Medulla oblongata (tissue), 1 donor: ENCODE data around the gene TTLL9.

Source experiments
- DNase-seq: peaks from one replicate; pipeline ENCODE4 v3.0.0-alpha.2; 2015; ENCODE audit errors: extremely low spot score

Gene TTLL9

GRCh38 chr20:31879143-31879987 is 8.9 kb downstream of the TTLL9 start:
- peak; percentile 96 for DNase-seq

GRCh38 chr20:31881945-31882344 is 11.5 kb downstream of the TTLL9 start:
- DNase-seq, result no peak

- no peak for DNase-seq
Measured at GRCh38 chr20:31883829-31884228, 13.4 kb downstream of the TTLL9 start.

DNA sequence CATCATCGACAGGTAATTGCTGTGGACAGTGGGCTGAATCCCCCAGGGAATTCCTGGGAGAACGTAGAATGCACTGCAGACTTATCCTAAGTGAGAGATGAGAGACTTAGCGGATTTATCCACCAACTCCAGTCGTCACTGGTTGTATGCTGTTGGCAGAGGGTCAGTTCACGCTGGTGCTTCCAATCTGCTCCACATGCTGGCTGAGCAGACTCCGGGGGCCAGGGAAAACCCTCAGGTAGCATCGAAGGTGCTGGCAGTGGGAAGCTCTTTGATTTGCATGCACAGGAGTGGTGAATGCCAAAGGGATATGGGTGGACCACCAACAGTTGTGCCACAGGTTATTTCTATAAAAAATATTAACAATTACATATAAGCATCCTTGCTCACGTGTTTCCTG is 20.2 kb downstream of the TTLL9 start:
- DNase-seq, result no peak

GRCh38 chr20:31894980-31895675 is 24.7 kb downstream of the TTLL9 start:
- DNase-seq, result peak; percentile 93

DNA sequence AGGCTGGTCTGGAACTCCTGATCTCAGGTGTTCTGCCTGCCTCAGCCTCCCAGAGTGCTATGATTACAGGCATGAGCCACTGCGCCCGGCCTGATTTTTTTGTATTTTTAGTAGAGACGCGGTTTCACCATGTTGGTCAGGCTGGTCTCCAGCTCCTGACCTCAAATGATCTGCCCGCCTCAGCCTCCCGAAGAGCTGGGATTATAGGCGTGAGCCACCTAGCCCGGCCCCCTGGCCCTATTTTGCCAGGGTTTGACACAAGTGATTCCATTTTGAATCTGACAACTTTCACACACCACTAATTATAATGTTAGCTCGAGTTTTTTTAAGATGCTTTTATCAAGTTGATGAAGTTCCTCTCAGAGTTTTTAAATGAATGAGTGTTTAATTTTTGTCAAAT is 25.6 kb downstream of the TTLL9 start:
- no peak for DNase-seq

DNA sequence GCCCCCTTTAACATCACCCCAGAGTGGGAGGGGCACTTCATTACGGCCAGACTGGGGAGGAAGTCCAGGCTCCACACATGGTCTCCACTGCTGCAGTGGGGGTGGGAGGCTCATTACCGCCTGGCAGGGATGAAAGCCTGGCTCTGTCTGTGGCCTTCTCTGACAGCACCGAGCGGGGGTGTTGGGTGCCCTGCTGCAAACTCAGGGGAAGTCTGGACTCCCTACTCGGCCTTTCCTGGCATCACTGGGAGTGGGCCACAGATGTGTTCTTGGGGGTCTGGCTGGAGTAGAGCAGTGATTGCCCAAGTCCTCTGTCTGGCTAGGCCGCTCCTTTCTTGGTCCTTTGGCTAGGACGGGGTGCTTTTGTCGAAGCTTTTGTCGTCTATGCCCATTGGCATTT is 27.1 kb downstream of the TTLL9 start:
- DNase-seq, result peak; percentile 30

- no peak for DNase-seq
Measured at GRCh38 chr20:31901615-31902014, 31.2 kb downstream of the TTLL9 start.

GRCh38 chr20:31903627-31904386 is 33.4 kb downstream of the TTLL9 start:
- DNase-seq, result no peak

DNA sequence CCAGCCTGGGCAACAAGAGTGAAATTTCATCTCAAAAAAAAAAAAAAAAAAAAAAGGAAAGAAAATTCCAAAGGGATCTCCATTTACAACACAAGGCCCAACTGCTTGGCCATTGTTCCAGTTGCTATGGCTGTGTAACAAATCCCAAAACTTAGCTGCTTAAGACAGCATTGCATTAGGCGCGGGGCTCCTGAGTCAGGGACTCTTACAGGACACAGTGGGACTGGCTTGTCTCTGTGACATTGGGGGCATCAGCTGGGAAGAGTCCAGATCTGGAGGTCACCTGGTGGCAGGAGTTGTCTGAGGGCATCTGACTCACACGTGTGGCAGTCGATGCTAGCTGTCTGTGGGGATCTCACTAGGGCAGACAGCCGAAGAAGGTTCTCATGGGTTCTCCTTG is 35.6 kb downstream of the TTLL9 start:
- no peak for DNase-seq

DNA sequence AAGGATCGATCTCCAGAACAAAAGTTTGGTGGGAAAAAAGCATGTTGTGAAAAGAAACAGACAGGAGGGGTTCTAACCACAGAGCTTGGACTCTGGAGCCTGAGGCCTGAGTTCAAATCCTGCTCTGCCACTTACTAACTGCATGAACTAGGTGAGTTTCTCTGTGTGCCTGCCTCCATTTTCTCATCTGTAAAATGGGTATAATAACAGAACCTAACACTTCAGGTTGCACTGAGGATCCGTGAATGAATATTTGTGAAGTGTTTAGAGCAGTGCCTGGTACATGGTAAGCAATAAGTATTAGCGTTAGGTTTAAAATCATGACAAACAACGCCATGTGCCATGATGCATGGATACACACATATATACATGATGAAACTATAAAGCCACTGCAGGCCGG is 36.6 kb downstream of the TTLL9 start:
- no peak for DNase-seq

GRCh38 chr20:31908016-31908415 is 37.6 kb downstream of the TTLL9 start:
- DNase-seq, result no peak

DNA sequence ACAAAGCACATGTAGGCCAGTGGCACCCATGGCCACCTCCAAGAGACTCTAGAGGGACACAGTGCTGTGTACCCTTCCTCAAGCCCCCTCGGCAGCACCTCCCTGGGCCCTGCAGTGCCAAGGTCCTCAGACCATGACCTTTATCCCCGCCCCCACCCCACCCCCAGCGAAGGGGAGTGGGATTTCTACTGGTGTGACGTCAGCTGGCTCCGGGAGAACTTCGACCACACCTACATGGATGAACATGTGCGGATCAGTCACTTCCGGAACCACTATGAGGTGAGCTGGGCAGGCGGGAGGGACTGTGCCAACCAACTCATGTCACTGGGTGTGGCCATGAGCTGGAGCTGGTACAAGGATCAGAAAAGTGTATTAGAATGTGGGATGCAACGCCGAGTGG is 38.0 kb downstream of the TTLL9 start:
- no peak for DNase-seq

DNA sequence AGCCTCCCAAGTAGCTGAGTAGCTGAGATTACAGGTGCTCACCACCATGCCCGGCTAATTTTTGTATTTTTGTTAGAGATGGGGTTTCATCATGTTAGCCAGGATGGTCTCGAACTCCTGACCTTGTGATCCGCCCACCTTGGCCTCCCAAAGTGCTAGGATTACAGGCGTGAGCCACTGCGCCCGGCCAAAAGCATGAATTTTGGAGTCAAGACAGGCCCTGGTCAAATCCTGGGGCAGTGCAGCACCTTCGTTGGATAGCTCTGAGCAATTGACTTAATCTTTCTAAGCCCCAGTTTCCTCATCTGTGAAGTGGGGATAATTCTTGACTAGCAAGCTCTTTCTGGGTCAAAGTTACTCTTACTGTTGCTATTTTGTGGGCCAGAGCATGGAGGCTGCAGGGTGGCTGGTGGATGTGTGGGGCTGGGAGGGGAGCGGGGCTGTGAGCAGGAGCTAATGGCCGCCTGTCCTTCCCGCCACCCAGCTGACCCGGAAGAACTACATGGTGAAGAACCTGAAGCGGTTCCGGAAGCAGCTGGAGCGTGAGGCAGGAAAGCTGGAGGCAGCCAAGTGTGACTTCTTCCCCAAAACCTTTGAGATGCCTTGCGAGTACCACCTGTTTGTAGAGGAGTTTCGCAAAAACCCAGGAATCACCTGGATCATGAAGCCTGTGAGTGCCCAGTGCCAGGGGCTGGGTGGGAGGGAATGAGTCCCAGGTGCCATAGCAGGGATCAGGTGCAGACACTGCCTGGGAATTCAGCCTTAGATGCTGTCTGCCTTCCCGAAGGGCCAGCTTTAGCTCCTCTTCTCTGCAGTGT is 39.0 kb downstream of the TTLL9 start:
- no peak for DNase-seq

DNA sequence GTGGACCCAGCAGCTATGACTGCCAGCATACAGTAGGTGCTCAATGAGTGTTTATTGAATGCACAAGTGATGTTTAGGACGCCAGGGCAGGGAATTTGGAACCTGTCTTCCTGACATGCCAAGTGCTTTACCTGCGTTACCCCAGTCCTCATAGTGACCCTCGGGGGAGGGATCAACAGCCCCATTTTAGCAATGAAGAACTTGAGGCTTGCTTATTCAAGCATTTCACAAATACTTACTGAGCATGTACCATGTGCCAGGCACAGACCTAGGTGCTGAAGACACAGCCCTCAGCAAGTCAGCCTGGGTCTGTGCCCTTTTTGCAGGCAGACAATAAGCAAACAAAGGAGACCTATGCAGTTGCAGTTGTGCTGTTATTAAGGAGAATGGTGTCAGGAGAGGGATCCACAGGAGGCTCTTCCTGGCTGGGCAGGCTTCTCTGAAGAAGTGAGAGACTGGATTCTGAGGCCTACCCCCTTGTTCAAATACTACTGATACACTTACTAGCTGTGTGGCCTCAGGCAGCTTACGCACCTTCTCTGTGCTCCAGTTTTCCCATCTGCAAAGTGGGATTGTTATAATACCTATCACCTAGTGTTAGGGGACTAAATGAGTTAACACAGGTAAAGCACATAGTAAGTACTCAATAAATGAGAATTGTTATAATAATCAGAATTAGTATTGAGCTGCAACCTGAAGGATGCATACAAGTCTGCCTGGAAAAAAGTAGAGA is 39.8 kb downstream of the TTLL9 start:
- DNase-seq, result no peak

GRCh38 chr20:31913431-31914157 is 43.2 kb downstream of the TTLL9 start:
- DNase-seq, result no peak

DNA sequence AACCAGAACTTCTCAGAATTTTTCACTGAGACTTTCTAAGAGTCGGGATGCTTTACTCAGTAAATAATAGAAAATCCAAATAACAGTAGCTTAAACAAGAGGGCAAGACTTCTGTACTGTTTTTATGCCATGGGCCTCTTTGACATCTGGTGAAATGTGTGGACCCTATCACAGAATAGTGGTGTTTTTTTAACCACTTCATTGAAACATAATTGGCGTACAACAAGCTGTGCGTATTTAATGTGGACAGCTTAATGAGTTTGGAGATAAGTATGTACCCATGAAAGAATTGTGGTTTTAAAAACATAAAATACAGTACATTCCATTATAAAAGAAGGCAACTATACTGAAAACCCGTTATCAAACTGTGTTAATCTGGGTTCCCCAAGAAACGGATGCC is 43.7 kb downstream of the TTLL9 start:
- no peak for DNase-seq

- no peak for DNase-seq
Measured at GRCh38 chr20:31915491-31916280, 45.3 kb downstream of the TTLL9 start.

DNA sequence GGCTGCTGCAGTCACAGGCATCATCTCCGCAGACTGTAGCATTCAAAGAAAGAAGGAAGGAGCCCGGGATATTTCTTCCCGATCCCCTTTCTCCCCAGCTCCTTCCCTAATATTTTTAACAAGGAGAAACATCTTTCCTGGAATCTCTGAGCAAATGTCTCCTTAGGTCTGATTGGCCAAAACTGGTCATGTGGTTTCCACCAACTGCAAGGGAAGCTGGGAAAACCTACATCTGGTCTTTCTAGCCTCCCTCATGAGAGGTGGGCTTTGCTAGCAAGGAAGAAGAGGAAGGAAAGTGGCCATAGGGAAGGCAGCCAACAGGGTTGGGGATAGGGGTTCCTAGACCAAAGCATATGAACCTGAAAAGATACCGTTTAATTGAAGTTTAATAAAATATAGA is 46.3 kb downstream of the TTLL9 start:
- DNase-seq, result no peak
